ENCODE results near the gene KLHL36.
A peak's percentile ranks its signal among the peaks of the same experiment; 100 is the strongest.
"Not testable (repeated sequence)": the region's sequence is repeated elsewhere in the genome, so short reads cannot be mapped to it uniquely, and the experiment has no call there.

Gene KLHL36

DNA sequence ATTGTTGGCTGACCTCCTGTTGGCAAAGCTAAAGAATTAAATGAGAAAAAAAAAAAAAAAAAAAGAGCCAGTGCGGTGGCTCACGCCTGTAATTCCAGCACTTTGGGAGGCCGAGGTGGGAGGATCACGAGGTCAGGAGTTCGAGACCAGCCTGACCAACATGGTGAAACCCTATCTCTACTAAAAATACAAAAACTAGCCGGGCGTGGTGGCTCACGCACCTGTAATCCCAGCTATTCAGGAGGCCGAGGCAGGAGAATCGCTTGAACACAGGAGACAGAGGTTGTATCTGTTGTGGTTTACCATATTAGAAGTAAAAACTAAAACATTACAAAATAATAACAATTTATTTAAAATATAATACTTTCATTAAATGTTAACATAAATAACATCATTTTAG, 45.6 kb downstream of the KLHL36 start:
- DNase-seq (ENCODE audit: low read depth in 3 of 3): not testable (repeated sequence)

DNA sequence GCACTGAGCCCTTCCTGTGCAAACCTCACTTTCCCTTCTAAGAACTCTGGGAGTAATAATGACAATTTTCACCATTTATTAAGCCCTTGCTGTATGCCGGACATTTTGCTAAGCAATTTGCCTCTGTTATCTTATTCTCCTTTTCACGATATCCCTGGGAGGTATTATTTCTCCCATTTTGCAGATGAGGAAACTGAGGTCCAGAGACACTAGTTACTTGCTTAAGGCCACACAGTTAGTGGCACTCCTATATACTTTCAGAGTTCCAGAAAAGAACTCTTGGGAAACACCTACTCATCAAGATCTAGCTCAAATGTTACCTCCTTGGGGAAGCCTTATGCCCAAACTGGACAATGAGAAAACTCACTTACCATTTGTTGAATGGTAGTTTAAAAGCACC, 46.7 kb downstream of the KLHL36 start:
- DNase-seq (ENCODE audit: low read depth in 3 of 3): no peak

DNA sequence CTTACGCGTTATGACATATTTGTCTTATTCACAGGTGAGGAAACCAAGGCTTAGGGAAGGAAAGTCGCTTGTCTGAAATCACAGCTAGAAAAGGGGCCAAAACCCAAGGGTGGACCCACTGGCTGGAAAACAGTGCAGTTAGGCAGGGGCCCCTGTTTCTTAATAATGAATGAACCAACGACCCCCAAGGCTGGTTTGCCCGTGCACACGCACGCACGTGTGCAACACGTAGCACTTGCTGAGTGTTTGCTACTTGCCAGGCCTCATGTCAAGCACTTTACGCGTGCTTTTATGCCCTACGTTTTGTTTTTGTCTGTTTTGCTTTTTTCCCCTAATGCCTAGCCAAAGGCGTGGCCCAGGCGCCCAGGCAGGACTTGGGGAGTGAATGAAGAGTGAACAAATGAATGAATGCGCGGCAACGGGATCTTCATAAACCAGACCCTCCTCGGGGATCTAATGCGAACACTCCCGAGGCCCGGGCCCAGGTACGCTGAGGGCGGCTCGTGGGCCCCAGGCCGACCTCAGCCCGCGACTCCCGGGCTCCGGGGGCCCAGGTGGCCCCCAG, 50.9 kb downstream of the KLHL36 start:
- DNase-seq (ENCODE audit: low read depth in 3 of 3): no peak

DNA sequence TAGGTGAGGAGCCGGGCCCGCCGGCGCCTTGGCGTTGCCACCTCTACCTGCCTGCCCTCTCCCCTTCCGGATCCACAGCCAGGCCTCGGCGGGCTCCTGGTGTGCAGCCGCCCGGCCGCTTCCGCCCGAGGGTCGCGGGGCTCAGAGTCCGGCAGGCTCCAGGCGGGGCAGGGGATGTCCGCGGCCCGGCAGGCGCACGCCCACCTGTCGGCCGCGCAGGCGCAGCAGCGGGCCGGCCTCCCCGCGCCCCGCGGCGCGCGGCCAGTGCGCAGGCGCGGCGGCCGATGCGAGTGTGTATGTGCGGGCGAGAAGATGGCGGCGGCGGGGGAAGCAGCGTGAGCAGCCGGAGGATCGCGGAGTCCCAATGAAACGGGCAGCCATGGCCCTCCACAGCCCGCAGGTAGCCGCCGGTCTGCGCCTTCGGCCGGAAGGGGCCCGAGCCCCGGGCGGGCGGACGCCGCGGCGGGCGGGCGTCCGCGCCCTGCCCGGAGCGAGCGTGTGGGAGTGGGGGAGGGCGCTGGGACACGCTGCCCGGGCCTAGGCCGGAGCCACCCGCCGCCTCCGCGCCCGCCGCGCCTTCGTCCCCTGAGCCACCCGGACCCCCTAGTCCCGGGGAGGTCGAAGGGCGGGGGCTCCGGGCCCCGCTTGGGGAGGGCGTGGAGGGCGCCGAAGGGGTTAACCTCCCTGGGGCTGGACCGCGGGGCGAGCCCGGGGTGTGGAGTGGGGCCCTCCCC, 51.6 kb downstream of the KLHL36 start, which contains the start of gene USP10:
Gene USP10 (plus strand): TSS at position 289 of the 734 bp plus-strand sequence. CDS start 91 bp downstream, at position 380.
- DNase-seq (ENCODE audit: low read depth in 3 of 3): peak; percentile 69 to 71 (median 71)

DNA sequence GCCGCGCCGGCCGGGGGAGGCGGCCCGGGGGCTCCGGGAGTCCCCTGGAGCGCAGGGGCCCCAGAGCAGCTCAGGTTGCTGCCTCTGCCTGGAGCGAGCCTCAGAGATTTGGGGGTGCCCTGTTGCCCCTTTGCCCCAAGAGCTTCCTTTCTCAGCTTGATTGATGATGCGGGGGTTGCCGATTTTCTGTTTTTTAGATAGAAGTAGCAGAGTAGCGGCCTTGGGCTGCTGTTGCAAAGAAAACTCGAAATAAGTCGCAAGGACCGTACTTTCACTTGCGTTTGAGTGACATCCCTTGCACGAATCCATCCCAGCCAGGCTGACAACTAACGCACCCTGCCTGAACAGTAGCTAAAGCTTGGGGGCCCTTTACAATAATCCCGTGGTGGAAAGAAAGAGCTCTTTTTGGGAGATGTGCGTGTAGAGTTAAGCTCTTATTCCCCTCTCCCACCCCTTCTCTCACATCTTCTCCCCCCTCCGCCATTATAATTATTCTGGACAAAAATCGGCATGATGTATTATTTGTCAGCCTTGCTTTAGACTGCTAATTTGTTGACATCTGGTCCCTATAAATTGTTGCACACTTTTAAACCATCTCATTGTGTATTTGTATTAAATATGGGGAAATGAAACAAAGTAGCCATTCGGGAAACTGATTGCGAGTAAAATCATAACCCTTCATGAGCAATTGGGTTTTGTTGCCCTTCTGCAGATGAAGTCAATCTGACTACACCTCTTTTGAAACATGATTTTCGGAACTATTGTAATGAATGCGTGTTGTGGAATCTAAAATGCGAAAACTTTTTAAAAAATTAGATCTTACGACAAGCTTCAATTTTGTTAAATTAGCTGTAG, 52.4 kb downstream of the KLHL36 start:
- peak in 2 of 3 experiments; percentile 13 to 23 for DNase-seq (ENCODE audit: low read depth in 3 of 3)

DNA sequence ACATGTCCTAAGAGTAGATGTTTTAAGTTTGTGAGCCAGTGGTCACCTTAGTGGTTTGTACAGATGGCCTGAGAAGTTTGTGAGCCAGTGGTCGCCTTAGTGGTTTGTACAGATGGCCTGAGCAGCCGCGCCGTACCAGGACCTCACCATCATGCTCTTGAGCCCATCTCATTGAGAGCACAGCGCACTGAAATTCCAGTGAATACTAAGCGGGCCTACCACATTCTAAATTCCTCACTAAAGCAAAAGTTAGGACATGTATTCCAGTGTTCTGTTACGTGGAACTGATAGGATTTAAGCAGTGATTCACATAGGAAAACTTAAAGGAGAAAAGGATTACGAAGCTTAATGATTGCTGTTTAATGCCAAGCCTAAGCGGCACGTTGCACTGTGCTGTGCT, 55.4 kb downstream of the KLHL36 start:
- no peak for DNase-seq (ENCODE audit: low read depth in 3 of 3)

DNA sequence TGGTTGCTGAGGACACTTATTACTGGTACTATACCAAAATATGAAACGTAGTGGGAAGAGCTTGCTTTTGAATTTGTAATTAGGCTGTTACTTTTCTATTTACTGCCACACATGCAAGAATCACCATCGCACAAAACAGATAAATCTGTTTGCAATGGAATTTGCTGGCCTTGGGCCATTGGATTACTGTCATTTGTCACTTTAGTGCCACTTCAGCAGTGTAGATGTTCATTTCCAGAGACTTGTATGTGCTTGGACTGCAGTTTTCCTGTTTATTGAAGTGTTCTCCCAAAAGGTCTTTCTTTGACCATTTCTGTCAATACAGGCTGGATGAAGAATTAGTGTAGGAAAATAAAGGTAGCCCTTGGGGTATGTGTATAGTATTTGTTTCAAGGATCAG, 55.9 kb downstream of the KLHL36 start:
- no peak for DNase-seq (ENCODE audit: low read depth in 3 of 3)

DNA sequence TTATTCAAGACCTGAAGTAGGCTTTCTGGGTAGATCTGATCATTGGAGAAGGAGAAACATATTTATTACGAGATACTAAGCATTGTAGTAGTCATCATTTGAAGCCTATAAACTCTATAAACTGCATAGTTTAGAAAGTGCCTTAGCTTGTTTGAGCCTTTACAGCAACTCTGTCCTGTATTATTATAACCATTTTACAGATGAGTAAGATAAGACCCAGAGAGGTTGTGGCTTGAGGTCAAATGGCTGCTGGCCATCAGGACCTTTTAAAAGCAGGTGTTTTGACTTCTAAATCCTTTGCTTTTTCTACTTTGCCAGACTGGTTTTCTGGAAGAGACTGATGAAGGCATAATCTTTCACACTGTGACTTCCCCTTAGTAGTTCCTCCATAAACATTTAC, 58.5 kb downstream of the KLHL36 start:
- no peak for DNase-seq (ENCODE audit: low read depth in 3 of 3)

DNA sequence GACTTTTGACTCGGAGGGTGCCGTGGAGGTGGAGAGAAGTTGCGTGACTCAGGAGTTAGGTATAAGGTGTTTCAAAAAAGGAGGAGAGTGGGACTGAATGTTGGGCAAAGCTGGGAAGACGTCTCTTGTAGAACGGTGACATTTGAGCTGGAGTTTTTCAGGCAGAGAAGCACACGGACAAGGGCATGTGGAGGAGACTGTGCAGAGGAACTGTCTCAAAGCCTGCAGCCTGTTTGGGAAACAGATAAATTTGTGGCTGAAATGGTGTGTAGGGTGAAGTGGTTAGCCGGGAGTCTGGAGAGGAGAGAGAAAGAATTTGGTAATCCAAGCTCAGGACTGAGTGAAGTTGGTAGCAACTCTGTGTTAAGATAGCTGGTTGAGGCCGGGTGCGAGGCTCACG, 61.3 kb downstream of the KLHL36 start:
- DNase-seq (ENCODE audit: low read depth in 3 of 3): no peak

DNA sequence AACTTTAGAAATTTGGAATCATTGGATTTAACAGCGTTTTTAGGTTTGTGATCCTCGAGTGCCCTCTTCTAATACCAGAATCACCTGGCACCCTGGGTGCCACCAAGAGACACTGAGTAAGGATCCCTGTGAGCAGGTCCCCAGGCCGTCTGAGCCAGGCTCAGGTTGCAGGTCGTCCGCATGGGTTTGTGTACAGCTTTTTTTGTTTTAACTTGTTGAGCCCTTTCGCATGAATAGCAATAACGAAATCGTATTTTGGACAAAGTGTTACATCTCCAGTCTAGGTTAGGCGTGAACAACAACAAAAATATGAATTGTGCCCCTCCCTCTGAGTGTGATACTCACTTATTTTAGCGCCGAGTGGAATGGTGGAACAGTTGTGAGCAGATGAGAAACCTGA, 62.4 kb downstream of the KLHL36 start:
- DNase-seq (ENCODE audit: low read depth in 3 of 3): no peak
